Naive thymus-derived CD8-positive, alpha-beta T cell (primary cell): ENCODE data around the gene KLF13. TPM values are rescaled to one million over a fixed set of nuclear protein-coding genes. Genes with fewer than 3 reads are reported as not detected.
"Not testable (repeated sequence)": the region's sequence is repeated elsewhere in the genome, so short reads cannot be mapped to it uniquely, and the experiment has no call there.

Source experiments
- ATAC-seq, 2 donors: fragments of 150-1000 bp; cut with Tn5 transposase in 1 of 2; sonication (Bioruptor Pico), chemical (Tn5 transposase) in 1 of 2; 1 replicate in 1 of 2; 2 replicates in 1 of 2; pipeline ENCODE4 v1.10.0; 2021; ENCODE audit warnings: mild to moderate bottlenecking in 2 of 2, moderate library complexity in 2 of 2
- POLR2A ChIA-PET: fragments of 350-600 bp; sonication (Branson Sonifier 250); formaldehyde crosslinking; loops from one replicate; lab custom pipeline; 2021; ENCODE audit warnings: antibody characterized with exemption; lab: Charles Lee
- DNase-seq, 10 donors: peaks; one replicate each; pipeline versions ENCODE4 v3.0.0 to v3.0.0-alpha.2; 2020 to 2022
- H3K27ac Mint-ChIP-seq, 10 donors: one replicate each; pipeline ENCODE4 v1.8.0; 2020 to 2022; ENCODE audit warnings: mild to moderate bottlenecking in 10 of 10, mixed read lengths in 10 of 10, moderate library complexity in 4 of 10, inconsistent platforms in 1 of 10
- H3K27me3 Mint-ChIP-seq, 5 donors: one replicate each; pipeline ENCODE4 v1.8.0; 2021 to 2022; ENCODE audit warnings: mixed read lengths in 5 of 5
- H3K36me3 Mint-ChIP-seq, 3 donors: one replicate each; pipeline ENCODE4 v1.8.0; 2020 to 2022; ENCODE audit warnings: mixed read lengths in 3 of 3, mild to moderate bottlenecking in 2 of 3, inconsistent platforms in 1 of 3
- H3K4me1 Mint-ChIP-seq, 4 donors: one replicate each; pipeline ENCODE4 v1.8.0; 2021 to 2022; ENCODE audit warnings: mixed read lengths in 4 of 4
- H3K4me3 Mint-ChIP-seq, 10 donors: one replicate each; pipeline ENCODE4 v1.8.0; 2020 to 2022; ENCODE audit warnings: mild to moderate bottlenecking in 10 of 10, mixed read lengths in 10 of 10, moderate library complexity in 6 of 10, inconsistent platforms in 1 of 10
- H3K9me3 Mint-ChIP-seq, 9 donors: one replicate each; pipeline ENCODE4 v1.8.0; 2020 to 2022; ENCODE audit warnings: mixed read lengths in 9 of 9, mild to moderate bottlenecking in 3 of 9, inconsistent platforms in 1 of 9, moderate library complexity in 1 of 9
- polyA plus RNA-seq, 3 donors: library from polyadenylated mRNA; unstranded; fragments of 300-500 nt; fragmentation: Illumina TruSeq; gene quantifications; one replicate each; pipeline ENCODE4 v1.2.3, GENCODE V29; 2021
- total RNA-seq, 8 experiments: library from RNA in 2 of 8; stranded (reverse) in 2 of 8; gene quantifications; one replicate each; pipeline ENCODE4 v1.2.3 and lab custom pipeline; 2021 to 2026

The KLF13 gene
- total and polyA plus RNA-seq, 5 experiments from 2014 or later: 70.1 to 244 (median 102) TPM

- POLR2A ChIA-PET: interaction anchor here (0.6 to 36.8 kb wide), 16 partner anchors 8 to 138 kb away, joined by 3 to 915 read pairs (median 6); partner anchors contain the start of gene KLF13
- Mint-ChIP-seq H3K27ac (peak overlapping the region; percentile 96 to 100 (median 98)), H3K9me3 (no peaks in the 10 kb centered on the region), H3K4me1 (peaks cover 65 to 100% (median 100%) of the 10 kb centered on the region in 4 donors), H3K27me3 (no peaks in the 10 kb centered on the region), H3K36me3 (peaks cover 0 to 46% (median 9%) of the 10 kb centered on the region in 3 donors), H3K4me3 (peak overlapping the region; percentile 71 to 94 (median 86))
- peak in 8 of 10 donors; percentile 44 to 82 (median 74) for DNase-seq
- ATAC-seq: peak; percentile 48 to 70
These were observed 26.5 kb downstream of the KLF13 start for GRCh38 chr15:31352911-31353811.

DNA sequence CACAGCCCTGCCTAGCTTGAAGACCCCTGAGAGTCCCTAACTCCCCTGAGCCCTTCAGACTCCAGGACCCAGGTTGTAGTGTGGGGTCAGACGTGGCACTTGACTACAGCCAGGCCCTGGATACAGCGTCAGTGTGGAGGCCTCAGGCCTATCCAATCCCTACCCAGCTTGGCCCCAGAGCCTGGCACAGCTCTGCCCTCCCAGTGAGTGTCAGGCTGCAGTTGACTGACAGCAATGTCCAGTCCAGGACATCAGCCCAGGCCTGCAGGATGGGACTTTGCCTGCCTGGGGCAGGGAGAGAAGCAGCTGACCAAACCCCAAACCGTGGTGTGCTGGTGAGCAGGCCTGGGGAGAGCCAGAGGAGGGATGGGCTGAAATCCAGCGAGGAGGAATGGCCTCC lies 27.3 kb downstream of the KLF13 start:
- Mint-ChIP-seq H3K4me3 (peak overlapping the region; percentile 71 to 94 (median 86)), H3K9me3 (no peaks in the 10 kb centered on the region), H3K27me3 (no peaks in the 10 kb centered on the region), H3K4me1 (peaks cover 67 to 100% (median 100%) of the 10 kb centered on the region in 4 donors), H3K27ac (peak overlapping the region; percentile 96 to 100 (median 98)), H3K36me3 (peaks cover 0 to 46% (median 15%) of the 10 kb centered on the region in 3 donors)
- no peak for DNase-seq
- ATAC-seq: no peak
- POLR2A ChIA-PET: interaction anchor here (0.7 to 36.8 kb wide), 12 partner anchors 7 to 130 kb away, joined by 3 to 915 read pairs (median 9); partner anchors contain the start of gene KLF13

DNA sequence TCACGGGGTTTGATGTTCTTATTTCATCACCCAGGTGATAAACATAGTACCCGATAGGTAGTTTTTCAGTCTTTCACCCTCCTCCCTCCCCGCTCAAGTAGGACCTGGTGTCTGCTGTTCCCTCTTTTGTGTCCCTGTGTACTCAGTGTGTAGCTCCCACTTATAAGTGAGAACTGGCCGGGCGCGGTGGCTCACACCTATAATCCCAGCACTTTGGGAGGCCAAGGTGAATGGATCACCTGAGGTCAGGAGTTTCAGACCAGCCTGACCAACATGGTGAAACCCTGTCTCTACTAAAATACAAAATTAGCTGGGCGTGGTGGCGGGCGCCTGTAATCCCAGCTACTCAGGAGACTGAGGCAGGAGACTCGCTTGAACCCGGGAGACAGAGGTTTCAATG lies 29.5 kb downstream of the KLF13 start:
- not testable (repeated sequence) for H3K27me3 Mint-ChIP-seq, H3K9me3 Mint-ChIP-seq, ATAC-seq
- H3K4me3 Mint-ChIP-seq: peak overlapping the region; percentile 76 to 95 (median 92)
- POLR2A ChIA-PET: interaction anchor here (0.8 to 36.8 kb wide), 10 partner anchors 5 to 127 kb away, joined by 3 to 915 read pairs (median 82); partner anchors contain the start of gene KLF13
- H3K36me3 Mint-ChIP-seq: peaks cover 0 to 35% (median 16%) of the 10 kb centered on the region in 3 donors
- peak overlapping the region; percentile 96 to 100 (median 98) for H3K27ac Mint-ChIP-seq
- peaks cover 63 to 100% (median 98%) of the 10 kb centered on the region in 4 donors for H3K4me1 Mint-ChIP-seq
- peak in 1 of 10 donors; percentile 23 for DNase-seq

- H3K4me1 Mint-ChIP-seq: peaks cover 64 to 100% (median 98%) of the 10 kb centered on the region in 4 donors
- H3K4me3 Mint-ChIP-seq: peak overlapping the region; percentile 76 to 95 (median 92)
- peak overlapping the region; percentile 96 to 100 (median 98) for H3K27ac Mint-ChIP-seq
- POLR2A ChIA-PET: interaction anchor here (1.0 to 36.8 kb wide), 12 partner anchors 4 to 151 kb away, joined by 3 to 915 read pairs (median 74); partner anchors contain the start of gene KLF13
- H3K27me3 Mint-ChIP-seq: no peaks in the 10 kb centered on the region
- DNase-seq (peak in 6 of 10 donors; percentile 51 to 78 (median 62)), ATAC-seq (peak in 1 of 2 donors; percentile 5)
- H3K36me3 Mint-ChIP-seq: peaks cover 0 to 29% (median 16%) of the 10 kb centered on the region in 3 donors
- no peaks in the 10 kb centered on the region for H3K9me3 Mint-ChIP-seq
These were observed 30.5 kb downstream of the KLF13 start for GRCh38 chr15:31357148-31357547.

DNA sequence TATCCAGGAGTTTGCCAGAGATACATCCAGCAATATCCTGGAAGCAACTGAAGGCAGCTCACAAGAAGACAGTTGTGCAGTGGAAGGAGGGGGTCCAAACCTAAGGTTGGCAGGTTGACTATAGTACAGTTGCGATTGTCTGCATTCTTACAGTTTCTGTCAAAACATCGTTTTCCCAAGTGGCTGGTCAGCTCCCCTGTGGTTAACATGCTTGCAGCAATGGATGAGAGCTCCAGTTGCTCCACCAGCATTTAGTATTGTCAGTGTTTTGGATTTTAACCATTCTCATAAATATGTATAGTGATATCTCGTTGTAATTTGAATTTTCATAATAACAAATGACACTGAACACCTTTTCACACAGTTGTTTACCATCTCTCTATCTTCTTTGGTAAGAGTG lies 31.5 kb downstream of the KLF13 start:
- Mint-ChIP-seq H3K27me3 (no peaks in the 10 kb centered on the region), H3K9me3 (no peaks in the 10 kb centered on the region), H3K4me3 (peak overlapping the region; percentile 76 to 95 (median 92)), H3K27ac (peak overlapping the region; percentile 96 to 100 (median 98)), H3K36me3 (peaks cover 0 to 27% (median 16%) of the 10 kb centered on the region in 3 donors), H3K4me1 (peaks cover 60 to 100% (median 98%) of the 10 kb centered on the region in 4 donors)
- DNase-seq (no peak), ATAC-seq (no peak)
- POLR2A ChIA-PET: interaction anchor here (1.1 to 36.8 kb wide), 11 partner anchors 3 to 126 kb away, joined by 3 to 915 read pairs (median 133); partner anchors contain the start of gene KLF13

DNA sequence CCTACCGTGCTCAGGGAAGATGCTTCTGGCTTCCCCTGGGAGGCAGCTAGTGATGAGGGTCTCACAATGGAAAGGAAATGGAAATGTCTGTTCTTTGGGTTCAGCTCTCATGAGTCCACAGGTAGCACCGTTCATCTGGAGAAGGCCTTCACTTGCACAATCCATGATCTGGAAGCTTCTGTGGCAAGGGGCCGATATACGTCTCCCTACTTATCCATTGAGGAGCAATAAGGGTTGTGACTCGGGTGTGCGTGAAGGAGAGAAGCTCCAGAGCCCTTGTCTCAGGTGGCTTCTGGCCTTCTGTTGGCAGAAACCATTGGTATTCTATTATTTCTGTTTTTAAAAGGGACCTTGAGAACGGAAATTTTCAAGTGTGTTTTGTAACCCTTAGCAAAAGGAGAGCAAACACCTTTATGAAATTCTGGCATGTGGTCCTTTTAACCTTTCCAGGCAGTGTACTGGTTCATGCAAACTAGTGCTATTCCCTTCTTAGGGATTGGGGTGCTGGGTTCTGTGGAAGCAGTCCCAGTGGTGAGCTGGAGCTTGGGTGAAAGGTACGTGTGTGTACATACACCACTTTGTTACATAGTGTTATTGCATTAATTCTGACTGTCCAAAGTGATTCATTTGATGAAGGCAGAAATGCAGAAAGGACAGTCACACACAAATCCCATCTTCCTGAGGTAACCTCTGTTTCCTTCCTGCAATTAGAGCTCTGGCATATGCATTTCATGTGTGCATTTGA lies 32.5 kb downstream of the KLF13 start:
- Mint-ChIP-seq H3K27me3 (no peaks in the 10 kb centered on the region), H3K9me3 (no peaks in the 10 kb centered on the region), H3K36me3 (peaks cover 0 to 25% (median 16%) of the 10 kb centered on the region in 3 donors), H3K4me3 (peak overlapping the region; percentile 76 to 95 (median 92)), H3K27ac (peak overlapping the region; percentile 96 to 100 (median 98)), H3K4me1 (peaks cover 65 to 100% (median 98%) of the 10 kb centered on the region in 4 donors)
- no peak for DNase-seq
- POLR2A ChIA-PET: interaction anchor here (0.7 to 36.8 kb wide), 13 partner anchors 8 to 144 kb away, joined by 3 to 915 read pairs (median 15); partner anchors contain the start of gene KLF13
- no peak for ATAC-seq

GRCh38 chr15:31359702-31360111 lies 33.1 kb downstream of the KLF13 start:
- POLR2A ChIA-PET: interaction anchor here (0.7 to 36.8 kb wide), 12 partner anchors 8 to 146 kb away, joined by 3 to 915 read pairs (median 18); partner anchors contain the start of gene KLF13
- no peaks in the 10 kb centered on the region for H3K9me3 Mint-ChIP-seq
- H3K4me3 Mint-ChIP-seq: peak overlapping the region; percentile 72 to 95 (median 88)
- H3K27me3 Mint-ChIP-seq: no peaks in the 10 kb centered on the region
- peaks cover 0 to 20% (median 15%) of the 10 kb centered on the region in 3 donors for H3K36me3 Mint-ChIP-seq
- H3K27ac Mint-ChIP-seq: peak overlapping the region; percentile 96 to 100 (median 98)
- ATAC-seq (no peak), DNase-seq (peak in 1 of 10 donors; percentile 27)
- peaks cover 68 to 100% (median 98%) of the 10 kb centered on the region in 4 donors for H3K4me1 Mint-ChIP-seq

GRCh38 chr15:31360158-31360561 lies 33.5 kb downstream of the KLF13 start:
- DNase-seq: peak in 1 of 10 donors; percentile 20
- ATAC-seq: no peak
- H3K9me3 Mint-ChIP-seq: no peaks in the 10 kb centered on the region
- no peaks in the 10 kb centered on the region for H3K27me3 Mint-ChIP-seq
- H3K4me3 Mint-ChIP-seq: peak overlapping the region; percentile 72 to 95 (median 88)
- H3K27ac Mint-ChIP-seq: peak overlapping the region; percentile 96 to 100 (median 98)
- POLR2A ChIA-PET: interaction anchor here (1.3 to 36.8 kb wide), 11 partner anchors 10 to 147 kb away, joined by 3 to 915 read pairs (median 20); partner anchors contain the start of gene KLF13
- H3K36me3 Mint-ChIP-seq: peaks cover 0 to 16% (median 12%) of the 10 kb centered on the region in 3 donors
- peaks cover 64 to 100% (median 98%) of the 10 kb centered on the region in 4 donors for H3K4me1 Mint-ChIP-seq

DNA sequence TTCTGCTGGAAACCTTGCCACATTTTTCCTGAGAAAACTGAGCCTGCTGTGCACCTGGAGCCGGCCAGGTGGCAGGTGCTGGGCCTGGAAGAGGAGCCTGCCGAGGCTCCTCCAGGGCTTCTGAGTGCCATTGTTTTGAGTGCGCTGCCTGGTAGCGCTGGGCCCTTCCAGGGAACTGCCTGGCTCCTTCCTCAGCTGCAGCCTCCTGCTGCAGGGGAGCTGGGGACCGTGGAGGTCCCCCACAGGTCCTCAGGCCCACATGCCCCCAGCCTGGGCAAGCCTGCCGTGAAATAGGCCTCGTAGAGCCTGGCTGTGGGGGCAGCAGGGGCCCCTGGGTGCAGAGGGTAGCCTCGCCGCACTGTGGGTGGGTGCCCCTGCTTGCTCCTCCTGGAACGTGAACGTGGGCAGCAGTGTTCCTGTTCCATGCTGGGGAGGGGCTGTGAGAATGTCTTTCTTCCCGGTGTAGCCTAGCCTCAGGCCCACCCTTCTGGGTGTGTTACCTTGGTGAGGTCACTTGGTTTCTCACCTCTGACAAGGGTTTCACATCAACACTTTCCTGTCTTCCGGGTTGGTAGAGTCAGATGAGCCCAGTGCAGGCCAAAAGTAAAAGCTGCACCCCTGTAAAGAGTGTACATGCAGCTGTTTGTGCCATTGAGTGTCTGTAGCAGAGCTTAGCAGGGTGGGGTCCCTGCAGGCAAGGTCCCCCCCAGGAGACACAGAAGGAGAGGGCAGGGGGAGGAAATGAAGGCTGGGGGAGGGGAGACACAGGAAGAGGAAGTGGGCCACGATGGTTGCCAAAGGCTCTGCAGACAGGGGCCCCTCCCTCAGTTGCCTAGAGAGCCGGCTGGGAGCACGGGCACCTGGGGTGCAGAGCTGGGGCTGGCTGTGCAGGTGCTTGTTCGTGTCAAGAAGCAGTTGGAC lies 34.5 kb downstream of the KLF13 start:
- POLR2A ChIA-PET: interaction anchor here (0.5 to 36.8 kb wide), 22 partner anchors 9 to 161 kb away, joined by 3 to 915 read pairs (median 8); partner anchors contain the start of gene KLF13
- Mint-ChIP-seq H3K36me3 (peaks cover 0 to 12% (median 10%) of the 10 kb centered on the region in 3 donors), H3K4me1 (peaks cover 60 to 100% (median 98%) of the 10 kb centered on the region in 4 donors)

GRCh38 chr15:31361764-31362515 lies 35.3 kb downstream of the KLF13 start:
- Mint-ChIP-seq H3K4me3 (peak overlapping the region; percentile 72 to 95 (median 88)), H3K36me3 (peaks cover 0 to 11% (median 8%) of the 10 kb centered on the region in 3 donors), H3K27me3 (no peaks in the 10 kb centered on the region), H3K27ac (peak overlapping the region; percentile 96 to 100 (median 98)), H3K9me3 (no peaks in the 10 kb centered on the region), H3K4me1 (peaks cover 59 to 100% (median 98%) of the 10 kb centered on the region in 4 donors)
- DNase-seq (no peak), ATAC-seq (no peak)
- POLR2A ChIA-PET: interaction anchor here (0.5 to 36.8 kb wide), 20 partner anchors 8 to 417 kb away, joined by 3 to 915 read pairs (median 8); partner anchors contain the start of gene KLF13

More for the DNA sequence above, 34.5 kb downstream of the KLF13 start:
- Mint-ChIP-seq H3K27ac (peak overlapping the region; percentile 96 to 100 (median 98)), H3K4me3 (peak overlapping the region; percentile 72 to 95 (median 88)), H3K27me3 (no peaks in the 10 kb centered on the region), H3K9me3 (no peaks in the 10 kb centered on the region)
- peak; percentile 69 to 99 (median 90) for DNase-seq
- ATAC-seq: peak; percentile 77 to 80
